Stimulated activated CD4-positive, alpha-beta T cell treated with anti-CD3 and anti-CD28 coated beads, TNF-alpha, amount 100 ng/mL, for 48 hours (primary cell): ENCODE results near the gene SYT17.

Experiments
- DNase-seq, 3 donors: peaks; one replicate each; pipeline ENCODE4 v3.0.0-alpha.2; 2020; ENCODE audit warnings: low read depth in 3 of 3

The SYT17 gene

GRCh38 chr16:19215705-19216104, 47.7 kb downstream of the SYT17 start:
- no peak for DNase-seq

GRCh38 chr16:19218581-19218980, 50.5 kb downstream of the SYT17 start:
- no peak for DNase-seq

DNA sequence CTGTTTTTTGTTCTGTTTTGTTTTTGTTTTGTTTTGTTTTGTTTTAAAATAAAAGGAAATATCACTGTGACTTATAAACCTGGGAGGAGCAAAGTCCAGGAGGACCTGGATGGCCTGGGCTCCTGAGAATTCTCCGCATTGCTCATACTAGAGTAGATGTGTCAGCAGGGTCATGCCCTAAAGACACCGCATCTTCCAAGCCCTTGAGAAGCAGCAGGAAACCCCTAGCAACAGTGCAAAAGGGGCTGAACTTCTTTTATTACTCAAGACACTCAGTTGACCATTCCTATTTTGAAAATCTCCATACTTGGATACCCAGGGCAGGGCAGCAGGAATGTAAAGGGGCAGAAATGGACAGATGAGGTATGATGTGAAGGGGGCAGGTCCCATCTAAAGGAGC, 51.8 kb downstream of the SYT17 start:
- DNase-seq, result no peak

- peak; percentile 18 to 29 (median 27) for DNase-seq
Measured at GRCh38 chr16:19223235-19224170, 55.5 kb downstream of the SYT17 start.

GRCh38 chr16:19225651-19226050, 57.6 kb downstream of the SYT17 start:
- DNase-seq, result no peak

DNA sequence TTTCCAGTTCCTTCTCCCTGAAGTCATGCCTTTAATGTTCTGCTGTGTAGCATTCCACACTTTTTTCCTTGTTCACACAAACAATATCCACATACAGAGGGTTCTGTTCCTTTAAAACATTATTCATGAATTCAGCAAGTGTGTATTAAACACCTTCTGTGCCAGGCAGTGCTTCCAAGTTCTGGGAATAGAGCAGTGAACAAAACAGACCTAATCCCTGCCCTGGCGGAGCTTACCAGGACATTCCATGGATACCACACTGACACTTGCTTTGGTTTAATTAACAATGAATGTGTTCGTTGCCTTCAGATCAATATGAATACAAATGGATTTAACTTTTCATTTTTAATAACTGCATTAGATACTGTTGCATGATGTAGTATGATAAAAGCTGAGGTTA, 59.6 kb downstream of the SYT17 start:
- no peak for DNase-seq

DNA sequence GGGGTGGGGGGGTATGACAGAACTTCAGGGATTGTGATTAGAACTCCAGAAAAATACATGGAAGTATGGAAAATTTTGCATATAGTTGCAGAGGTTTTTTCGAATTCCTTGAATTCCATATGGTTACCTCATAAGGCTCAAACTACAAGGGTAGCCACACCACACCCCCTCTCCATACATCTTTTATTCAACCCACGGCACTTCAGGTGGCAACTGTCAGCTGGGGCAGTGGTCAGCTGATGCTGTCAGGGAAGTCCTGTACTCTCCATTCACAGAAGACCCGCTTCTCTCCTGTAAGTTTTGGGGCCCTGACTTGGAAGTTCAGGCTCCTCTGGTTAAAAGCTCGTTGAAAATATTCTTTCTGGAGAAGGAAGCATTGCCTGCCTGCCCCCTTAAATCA, 60.0 kb downstream of the SYT17 start:
- no peak for DNase-seq

DNA sequence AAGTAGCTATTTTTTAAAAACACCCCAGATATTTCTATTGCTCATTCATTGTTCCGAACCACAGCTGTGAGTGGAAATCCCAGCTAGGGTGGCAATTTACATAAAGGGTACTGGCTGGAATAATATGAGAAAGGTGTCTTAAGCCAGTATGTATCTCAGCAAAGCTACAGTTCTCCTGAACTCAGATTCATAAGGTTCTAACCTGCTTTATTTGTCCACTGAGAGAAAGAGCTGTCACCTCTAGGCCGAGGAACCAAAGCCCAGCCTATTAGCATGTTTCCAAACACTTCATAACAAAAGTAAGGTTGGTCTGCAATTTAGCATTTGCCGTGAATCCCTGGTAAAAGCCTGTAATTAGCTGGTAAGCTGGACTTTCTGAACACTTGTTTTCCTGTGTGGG, 60.5 kb downstream of the SYT17 start:
- no peak for DNase-seq

DNA sequence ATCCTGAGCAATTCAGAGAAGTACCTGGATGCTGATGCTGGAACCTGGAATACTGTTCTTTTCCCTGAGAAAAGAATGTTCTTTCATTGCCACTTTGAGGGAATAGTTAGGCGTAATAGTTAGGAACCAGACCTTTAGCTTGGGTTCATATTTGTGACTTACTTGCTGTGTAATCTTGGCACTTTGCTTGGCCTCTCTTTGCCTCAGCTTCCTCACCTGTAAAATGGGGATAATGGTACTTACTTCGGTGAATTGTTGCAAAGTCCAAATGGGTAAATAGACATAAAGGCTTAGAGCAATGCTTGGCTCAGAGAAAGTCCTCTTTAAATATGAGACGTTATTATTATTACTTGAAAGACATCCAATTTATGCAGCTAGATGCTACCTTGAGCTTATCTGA, 62.5 kb downstream of the SYT17 start:
- no peak for DNase-seq

- no peak for DNase-seq
Measured at GRCh38 chr16:19231881-19232280, 63.8 kb downstream of the SYT17 start.

DNA sequence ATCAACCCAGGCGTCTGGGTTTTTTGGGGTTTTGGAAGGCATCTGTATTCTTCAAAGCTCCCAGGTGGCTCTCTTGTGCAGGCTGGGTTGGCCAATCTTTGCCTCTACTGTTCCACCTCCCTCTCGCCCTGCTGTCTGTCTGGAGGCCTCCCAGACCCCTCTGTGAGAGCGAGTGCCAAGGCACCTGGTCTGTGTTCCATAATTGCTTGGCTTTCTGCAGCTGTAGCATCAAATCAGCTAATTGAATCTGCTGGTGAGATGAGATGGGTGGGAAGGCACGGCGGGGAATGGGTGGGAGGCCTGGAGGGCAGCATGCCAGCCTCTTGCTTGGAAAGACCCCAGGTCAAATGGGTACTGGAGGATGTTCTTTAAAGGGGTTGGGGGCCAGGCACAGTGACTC, 64.9 kb downstream of the SYT17 start:
- no peak for DNase-seq

DNA sequence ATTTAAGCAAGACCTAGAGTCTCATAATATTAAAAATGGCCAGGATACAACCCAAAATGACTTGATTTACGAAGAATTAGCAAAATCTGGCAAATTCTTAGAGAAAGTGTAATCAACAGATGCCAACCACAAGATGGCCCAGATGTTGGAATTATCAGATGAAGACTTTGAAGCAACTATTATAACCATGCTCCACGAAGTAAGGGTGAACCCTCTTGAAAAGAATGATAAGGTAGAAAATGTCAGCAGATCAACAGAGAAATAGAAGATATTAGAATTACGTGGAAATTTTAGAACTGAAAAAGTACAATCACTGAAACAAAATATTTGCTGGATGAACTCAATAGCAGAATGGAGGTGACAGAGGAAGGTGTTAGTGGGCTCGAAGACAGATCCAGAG, 67.4 kb downstream of the SYT17 start:
- no peak for DNase-seq

DNA sequence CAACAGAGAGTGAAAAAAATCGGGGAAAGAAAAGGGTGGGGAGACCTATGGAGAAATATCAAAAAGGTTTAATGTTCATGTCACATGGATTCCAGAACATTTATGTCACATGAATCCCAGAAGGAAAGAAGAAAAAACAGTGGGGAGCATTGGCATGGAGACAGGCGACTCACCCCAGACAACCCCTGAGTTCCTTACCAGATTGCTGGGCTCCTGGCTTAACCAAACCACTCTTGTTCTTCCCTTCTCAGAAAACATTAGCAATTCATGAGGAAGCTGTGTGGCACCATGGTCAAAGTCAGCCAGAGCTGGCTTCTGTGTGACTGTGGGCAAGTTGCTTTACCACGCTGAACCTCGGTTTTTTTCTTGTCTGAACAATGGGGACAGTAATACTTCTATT, 67.8 kb downstream of the SYT17 start:
- DNase-seq, result no peak

DNA sequence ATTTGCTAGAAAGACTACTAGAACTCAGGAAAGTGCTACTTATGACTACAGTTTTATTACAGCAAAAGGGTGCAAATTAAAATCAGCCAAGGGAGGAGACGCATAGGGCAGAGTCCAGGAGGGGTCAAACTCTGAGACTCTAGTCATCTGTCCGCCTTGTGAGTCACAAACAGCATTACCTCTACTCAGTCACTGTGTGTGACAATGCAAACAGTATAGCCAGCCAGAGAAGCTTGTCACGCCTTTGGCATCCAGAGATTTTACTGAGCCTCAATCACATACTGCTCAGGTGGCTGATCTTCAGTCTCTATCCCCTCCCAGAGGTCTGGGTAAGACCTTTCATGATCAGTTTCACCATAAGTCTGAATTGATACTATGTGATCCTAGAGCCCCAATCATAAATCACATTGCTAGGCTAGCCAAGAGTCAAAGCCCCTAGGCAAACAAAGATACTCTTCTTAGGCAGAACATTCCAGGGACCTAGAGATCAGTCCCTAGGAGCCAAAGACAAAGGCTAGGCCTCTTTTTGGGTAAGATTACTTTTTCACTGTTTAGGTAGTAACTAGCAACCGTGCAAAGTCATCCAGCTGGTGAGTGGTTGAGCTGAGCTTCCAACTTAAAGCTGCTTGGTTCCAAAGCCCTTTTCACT, 68.6 kb downstream of the SYT17 start:
- no peak for DNase-seq

- no peak for DNase-seq
Measured at GRCh38 chr16:19238406-19238805, 70.4 kb downstream of the SYT17 start.

GRCh38 chr16:19239511-19240155, 71.6 kb downstream of the SYT17 start:
- DNase-seq, result no peak

DNA sequence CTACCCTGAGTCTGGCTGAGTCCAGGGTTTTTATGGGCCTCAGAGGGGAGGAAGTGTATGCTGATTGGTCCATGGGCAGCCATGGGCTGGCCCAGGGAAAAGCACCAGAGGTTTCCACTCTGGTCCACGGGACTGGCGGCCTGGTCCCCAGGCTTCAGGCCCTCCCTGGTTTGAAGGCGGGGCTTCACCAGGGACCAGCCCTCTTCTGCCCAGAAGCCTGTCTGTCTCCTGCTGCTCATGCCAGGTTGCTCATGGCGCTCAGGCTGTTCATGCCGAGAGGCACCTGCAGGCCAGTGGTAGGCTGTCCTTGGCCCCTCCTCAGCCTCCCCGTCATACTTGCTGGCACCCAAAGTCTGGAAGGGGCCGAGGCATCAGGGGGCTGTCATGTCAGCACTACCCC, 72.5 kb downstream of the SYT17 start:
- no peak for DNase-seq

DNA sequence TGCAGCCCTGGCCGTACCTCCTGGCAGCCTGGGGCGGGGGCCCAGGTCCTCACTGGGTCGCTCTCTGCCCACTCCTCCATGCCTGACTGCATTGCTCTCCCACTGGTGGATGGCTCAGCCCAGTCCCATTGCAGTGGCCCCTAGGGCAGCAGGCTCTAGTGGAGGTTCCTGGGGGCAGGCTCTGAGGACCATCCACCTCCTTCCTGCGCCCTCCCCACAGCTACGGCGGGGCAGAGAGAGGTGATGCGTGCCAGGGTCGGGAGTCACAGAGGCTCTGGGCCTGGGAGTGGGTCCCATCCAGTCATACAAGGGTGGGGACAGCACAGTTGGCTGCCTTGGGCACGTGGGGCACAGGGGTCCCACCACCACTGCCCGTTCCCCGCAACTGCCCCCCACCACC, 73.5 kb downstream of the SYT17 start:
- DNase-seq, result no peak

DNA sequence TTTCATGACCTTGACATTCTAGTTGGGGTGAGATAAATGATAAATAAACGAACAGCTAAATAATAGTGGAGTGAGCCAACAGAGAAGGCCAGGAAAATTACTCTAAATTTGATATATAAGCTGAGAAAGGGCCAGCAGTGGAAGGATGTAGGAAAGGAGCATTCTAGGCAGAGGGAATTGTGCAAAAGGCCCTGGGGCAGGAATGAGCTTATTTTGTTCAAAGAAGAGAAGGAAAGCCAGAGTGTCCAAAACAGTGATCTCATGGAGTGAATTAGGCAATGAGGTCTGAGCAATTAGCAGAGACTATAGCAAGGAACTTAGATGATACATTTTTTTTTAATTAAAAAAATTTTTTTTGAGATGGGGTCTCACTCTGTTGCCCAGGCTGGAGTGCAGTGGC, 74.1 kb downstream of the SYT17 start:
- DNase-seq, result no peak

GRCh38 chr16:19242987-19243575, 75.0 kb downstream of the SYT17 start:
- DNase-seq, result no peak

GRCh38 chr16:19245326-19245925, 77.4 kb downstream of the SYT17 start:
- DNase-seq, result no peak

DNA sequence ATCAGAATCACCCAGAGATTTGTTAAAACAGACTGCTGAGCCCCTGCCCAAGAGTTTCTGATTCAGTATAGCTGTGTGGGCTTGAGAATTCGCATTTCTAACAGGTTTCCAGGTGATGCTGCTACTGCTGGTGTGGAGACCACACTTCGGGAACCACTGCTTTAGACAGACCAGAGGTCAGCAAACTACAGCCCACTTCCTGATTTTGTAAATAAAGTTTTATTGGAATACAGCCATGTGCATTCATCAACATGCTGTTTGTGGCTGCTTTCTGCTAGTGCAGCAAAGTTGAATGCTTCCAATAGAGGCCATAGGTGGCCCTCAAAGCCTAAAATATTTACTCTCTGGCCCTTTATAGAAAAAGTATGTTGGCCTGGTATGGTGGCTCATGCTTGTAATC, 84.9 kb downstream of the SYT17 start:
- no peak for DNase-seq
